Pancreas (tissue), 10 donors: ENCODE data around the gene ZNF774. TPM values are rescaled to one million over a fixed set of nuclear protein-coding genes. Genes with fewer than 3 reads are reported as not detected.

Experiments used
- ATAC-seq, 4 donors: fragments of 200-7000 bp; cut with Tn5 transposase; one replicate each; pipeline versions ENCODE4 v1.8.0 to v1.9.1; 2020; ENCODE audit warnings: mild to moderate bottlenecking in 4 of 4, moderate library complexity in 4 of 4
- DNase-seq, 6 donors: peaks; one replicate each; pipeline ENCODE4 v3.0.0-alpha.2; 2020
- FAIRE-seq: peaks from 2 replicates; lab custom pipeline; 2012; peaks lifted over from hg19 to GRCh38; lab: Jason Lieb, UNC
- H3K27ac ChIP-seq, 4 donors: fragments of 200-600 bp; sonication (generic); 1 replicate in 3 of 4; 2 replicates in 1 of 4; pipeline versions ENCODE4 v1.5.0 to v1.8.0; 2020
- H3K27me3 ChIP-seq, 4 donors: fragments of 200-600 bp; one replicate each; pipeline ENCODE4 v1.8.0; 2021
- H3K36me3 ChIP-seq, 3 donors: fragments of 200-600 bp; sonication (generic) in 1 of 3; one replicate each; pipeline versions ENCODE4 v1.5.0 to v1.8.0; 2020 to 2021
- H3K4me1 ChIP-seq, 3 donors: fragments of 200-600 bp; one replicate each; pipeline ENCODE4 v1.8.0; 2021
- H3K4me3 ChIP-seq, 4 donors: fragments of 200-600 bp; sonication (generic) in 2 of 4; one replicate each; pipeline versions ENCODE4 v1.5.0 to v1.8.0; 2020 to 2021
- H3K9me3 ChIP-seq, 4 donors: fragments of 200-600 bp; one replicate each; pipeline ENCODE4 v1.8.0; 2021
- WGBS, 2 donors: extraction: QIAGEN DNeasy Blood & Tissue Kit; methylation state at CpG; one replicate each; pipeline ENCODE4 v1.1.7; 2013; 5-methylcytosine and 5-hydroxymethylcytosine counted together
- intact Hi-C, 3 donors: fragments of 100-400 bp; cut with DNase I; formaldehyde crosslinking; loops; one replicate each; pipeline versions ENCODE4 v1.11.1 to v1.14.2; 2022
- polyA plus RNA-seq, 2 donors: library from polyadenylated mRNA; stranded (reverse); fragments of 200-250 nt; gene quantifications; one replicate each; pipeline ENCODE4 v1.2.3, GENCODE V29; 2013
- total RNA-seq, 6 donors: library from RNA; stranded (reverse); fragmentation: NEBNext Ultra II Directional in 4 of 6; extraction: Animal tissue kit (Norgen Biotek cat#: 25700) in 4 of 6; gene quantifications; one replicate each; pipeline versions ENCODE4 v1.2.1 to v1.2.4, GENCODE V29; 2021 to 2023
- TF ChIP-seq, protein P1 (sequence below), 4 donors: fragments of 200-600 bp; sonication (generic) in 3 of 4; IDR thresholded peaks; one replicate each; pipeline versions ENCODE4 v1.5.0 to v1.8.0; 2021; ENCODE audit warnings: antibody characterized with exemption in 4 of 4
- donor health status: healthy with polysubstance abuse.
- donor health status: DM: no; HTN: no; CAD: no; lungs with moderate emphysema.
- donor health status: DM: no; HTN: no; CAD: no.
- donor health status: control.
- donor health status: control.
- donor health status: Bipolar disorder and iron deficiency.
- donor health status: DM: yes; HTN: yes; CAD: no.
- donor health status: DM: no; HTN: no; CAD: no.
- donor health status: DM: no; HTN: no; CAD: no.
- donor health status: DM: yes; HTN: yes; CAD: no.

Gene ZNF774
- total and polyA plus RNA-seq, 8 donors = 2.2 to 11.9 (median 4.3) TPM

DNA sequence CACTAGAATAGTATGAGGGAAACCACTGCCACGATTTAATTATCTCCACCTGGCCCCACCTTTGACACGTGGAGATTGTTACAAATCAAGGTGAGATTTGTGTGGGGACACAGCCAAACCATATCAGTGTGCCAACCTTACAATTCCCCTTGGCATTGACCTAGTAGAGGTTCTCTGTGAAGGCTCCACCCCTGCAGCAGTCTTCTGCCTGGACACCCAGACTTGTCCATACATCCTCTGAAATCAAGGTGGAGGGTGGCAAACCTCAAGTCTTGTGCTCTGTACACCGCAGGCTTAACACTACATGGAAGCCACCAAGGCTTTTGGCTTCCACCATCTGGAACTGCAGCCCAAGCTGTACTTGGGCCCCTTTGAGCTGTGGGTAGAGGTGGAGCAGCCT lies 27.2 kb downstream of the ZNF774 start:
- no peaks in the 10 kb centered on the region for H3K27me3 ChIP-seq
- H3K36me3 ChIP-seq = no peaks in the 10 kb centered on the region
- no peak overlapping the region for H3K27ac ChIP-seq
- TF ChIP-seq, protein P1, sequence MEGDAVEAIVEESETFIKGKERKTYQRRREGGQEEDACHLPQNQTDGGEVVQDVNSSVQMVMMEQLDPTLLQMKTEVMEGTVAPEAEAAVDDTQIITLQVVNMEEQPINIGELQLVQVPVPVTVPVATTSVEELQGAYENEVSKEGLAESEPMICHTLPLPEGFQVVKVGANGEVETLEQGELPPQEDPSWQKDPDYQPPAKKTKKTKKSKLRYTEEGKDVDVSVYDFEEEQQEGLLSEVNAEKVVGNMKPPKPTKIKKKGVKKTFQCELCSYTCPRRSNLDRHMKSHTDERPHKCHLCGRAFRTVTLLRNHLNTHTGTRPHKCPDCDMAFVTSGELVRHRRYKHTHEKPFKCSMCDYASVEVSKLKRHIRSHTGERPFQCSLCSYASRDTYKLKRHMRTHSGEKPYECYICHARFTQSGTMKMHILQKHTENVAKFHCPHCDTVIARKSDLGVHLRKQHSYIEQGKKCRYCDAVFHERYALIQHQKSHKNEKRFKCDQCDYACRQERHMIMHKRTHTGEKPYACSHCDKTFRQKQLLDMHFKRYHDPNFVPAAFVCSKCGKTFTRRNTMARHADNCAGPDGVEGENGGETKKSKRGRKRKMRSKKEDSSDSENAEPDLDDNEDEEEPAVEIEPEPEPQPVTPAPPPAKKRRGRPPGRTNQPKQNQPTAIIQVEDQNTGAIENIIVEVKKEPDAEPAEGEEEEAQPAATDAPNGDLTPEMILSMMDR (IDR thresholded peaks at IDR 0.05) = no peak
- WGBS, 2 donors = 64 to 65% methylated on average over 3 of the region's 3 CpGs
- no peak overlapping the region for H3K4me3 ChIP-seq
- no peak for FAIRE-seq
- DNase-seq = no peak
- ATAC-seq = no peak
- no peaks in the 10 kb centered on the region for H3K4me1 ChIP-seq
- H3K9me3 ChIP-seq = no peaks in the 10 kb centered on the region
- intact Hi-C loops = no loop called here

DNA sequence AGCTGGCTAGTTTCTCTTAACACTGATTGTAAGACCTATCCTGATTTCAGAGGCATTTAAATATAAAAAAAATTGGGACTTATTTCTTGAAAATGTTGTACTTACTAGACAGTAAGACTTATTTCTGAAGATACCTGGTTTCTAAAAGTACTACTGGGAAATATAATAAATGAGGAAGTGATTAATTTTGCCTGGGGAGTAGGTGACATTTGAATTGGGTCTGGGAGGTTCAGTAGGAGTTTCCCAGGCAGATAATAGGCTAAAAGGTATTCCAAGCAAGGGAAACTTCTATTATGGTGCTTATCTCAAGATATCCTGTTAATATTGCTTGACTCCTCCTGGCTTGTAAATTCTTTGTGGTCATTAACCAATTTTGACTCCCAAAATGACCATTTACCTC lies 29.4 kb downstream of the ZNF774 start:
- TF ChIP-seq, protein P1 (IDR thresholded peaks at IDR 0.05) = no peak
- Histone ChIP-seq H3K36me3 (no peaks in the 10 kb centered on the region), H3K9me3 (no peaks in the 10 kb centered on the region), H3K4me3 (no peak overlapping the region), H3K27ac (no peak overlapping the region), H3K4me1 (no peaks in the 10 kb centered on the region), H3K27me3 (no peaks in the 10 kb centered on the region)
- intact Hi-C loops = no loop called here
- DNase-seq (no peak), ATAC-seq (no peak), FAIRE-seq (no peak)

DNA sequence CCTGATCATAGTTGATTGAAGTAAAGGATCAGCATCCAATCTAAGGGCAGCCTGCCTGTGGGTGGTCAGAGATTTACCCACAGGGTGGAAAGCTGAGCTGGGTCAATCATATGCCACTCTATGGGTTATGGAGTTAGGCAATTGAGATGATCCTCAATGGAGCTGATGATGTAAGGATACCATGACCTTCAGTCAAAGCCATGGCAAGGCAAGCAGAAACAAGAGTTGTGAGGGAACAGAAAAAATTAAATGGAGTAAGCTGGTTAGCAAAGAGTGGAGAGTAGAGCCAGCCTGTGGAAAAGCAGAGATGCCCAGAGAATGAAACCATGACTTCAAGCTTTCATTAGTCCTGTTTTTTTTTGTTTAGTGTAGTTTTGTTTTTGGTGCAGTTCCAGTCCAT lies 30.2 kb downstream of the ZNF774 start:
- DNase-seq = no peak
- H3K9me3 ChIP-seq = no peaks in the 10 kb centered on the region
- ATAC-seq = peak in 1 of 4 donors; percentile 48
- no peak for FAIRE-seq
- H3K27me3 ChIP-seq = no peaks in the 10 kb centered on the region
- no peaks in the 10 kb centered on the region for H3K36me3 ChIP-seq
- no peak overlapping the region for H3K27ac ChIP-seq
- intact Hi-C loops = no loop called here
- TF ChIP-seq, protein P1 (IDR thresholded peaks at IDR 0.05) = no peak
- H3K4me1 ChIP-seq = no peaks in the 10 kb centered on the region
- no peak overlapping the region for H3K4me3 ChIP-seq

DNA sequence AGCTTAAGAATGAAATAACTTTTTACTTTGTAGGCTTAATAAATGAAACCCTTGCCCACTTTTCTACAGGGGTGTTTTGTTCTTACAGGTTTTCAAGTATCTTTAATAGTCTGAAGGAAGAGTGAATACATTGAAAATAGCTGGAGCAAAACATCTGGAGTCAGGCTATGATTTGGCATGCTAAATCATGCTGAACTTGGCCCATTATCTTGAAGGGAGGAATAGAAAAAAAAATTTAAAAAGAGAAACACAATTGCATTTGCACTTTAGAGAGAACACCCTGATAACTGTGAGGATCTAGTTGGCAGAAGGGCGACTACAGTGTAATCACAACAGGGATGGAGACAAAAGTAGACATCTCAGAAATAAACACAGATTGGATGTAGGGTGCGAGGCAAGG lies 34.1 kb downstream of the ZNF774 start:
- Histone ChIP-seq H3K27me3 (no peaks in the 10 kb centered on the region), H3K9me3 (no peaks in the 10 kb centered on the region), H3K36me3 (peaks cover 0 to under 1% (median 0%) of the 10 kb centered on the region in 3 donors), H3K4me3 (no peak overlapping the region), H3K27ac (no peak overlapping the region), H3K4me1 (peaks cover 0 to 11% (median 9%) of the 10 kb centered on the region in 3 donors)
- TF ChIP-seq, protein P1 (IDR thresholded peaks at IDR 0.05) = no peak
- no peak for ATAC-seq
- no peak for DNase-seq
- no peak for FAIRE-seq
- intact Hi-C loops = no loop called here
- 80 to 86% methylated on average over 2 of the region's 2 CpGs for WGBS, 2 donors

DNA sequence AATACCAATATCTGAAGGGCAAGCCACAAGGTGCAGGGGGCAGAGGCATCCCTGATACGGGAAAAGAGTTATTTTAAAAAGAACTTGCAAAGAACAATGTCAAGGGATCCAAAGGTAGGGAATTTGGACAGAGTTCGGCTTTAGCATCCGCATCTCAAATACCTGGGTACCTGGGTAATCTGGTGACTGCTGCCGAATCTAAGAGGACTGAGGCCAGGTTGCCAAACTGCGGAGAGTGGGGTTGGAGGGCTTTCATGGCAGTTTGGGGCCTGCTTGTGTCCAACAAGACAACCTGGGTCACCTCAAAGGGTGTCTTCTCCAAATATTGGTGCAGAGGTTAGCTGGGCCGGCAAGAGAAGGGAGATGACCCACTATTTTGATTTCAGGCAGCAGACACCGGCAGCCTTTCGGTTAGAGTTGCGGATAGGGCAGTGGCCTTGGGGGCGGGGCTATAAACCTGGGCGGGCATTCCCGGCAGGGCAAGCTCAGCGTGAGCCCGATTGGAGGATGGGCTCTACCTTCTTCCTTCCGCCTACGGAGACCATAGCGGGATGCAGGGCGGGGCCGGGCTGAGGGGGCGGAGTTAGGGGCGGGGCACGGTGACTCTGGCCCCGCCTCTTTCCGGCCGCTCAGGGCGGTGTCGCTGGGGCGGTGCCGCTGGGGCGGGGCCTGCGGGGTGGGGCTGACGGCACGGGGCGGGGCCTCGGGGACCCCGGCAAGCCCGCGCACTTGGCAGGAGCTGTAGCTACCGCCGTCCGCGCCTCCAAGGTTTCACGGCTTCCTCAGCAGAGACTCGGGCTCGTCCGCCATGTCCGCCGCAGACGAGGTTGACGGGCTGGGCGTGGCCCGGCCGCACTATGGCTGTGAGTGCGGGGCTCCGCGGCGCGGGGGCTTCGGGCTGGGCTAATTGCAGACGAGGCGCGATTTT lies 35.7 kb downstream of the ZNF774 start, which contains the start of gene IQGAP1:
Gene IQGAP1 (plus strand): TSS at position 709 of the 928 bp plus-strand sequence. CDS start 100 bp downstream, at position 809.
- Histone ChIP-seq H3K27ac (peak within 1 kb of the TSS; percentile 93 to 97 (median 94)), H3K36me3 (peaks cover 0 to 13% (median 0%) of the 10 kb centered on the region in 3 donors), H3K9me3 (no peaks in the 10 kb centered on the region), H3K4me1 (peaks cover 0 to 21% (median 10%) of the 10 kb centered on the region in 3 donors), H3K4me3 (peak within 1 kb of the TSS; percentile 63 to 94 (median 78)), H3K27me3 (no peaks in the 10 kb centered on the region)
- peak; percentile 94 to 97 (median 94) for ATAC-seq
- WGBS, 2 donors = 2 to 3% methylated on average over 56 to 62 of the region's 62 CpGs
- intact Hi-C loops = no loop called here
- peak; percentile 98 to 99 (median 99) for DNase-seq
- TF ChIP-seq, protein P1 (IDR thresholded peaks at IDR 0.05) = no peak
- no peak for FAIRE-seq
